GM12878 (cell line): ENCODE results near the gene CERCAM. TPM values are rescaled to one million over a fixed set of nuclear protein-coding genes. Genes with fewer than 3 reads are reported as not detected.

ENCODE experiments used
- ATAC-seq: fragments of 200-7000 bp; cut with Tn5 transposase; 3 replicates; pipeline ENCODE4 v1.9.1; 2020; ENCODE audit warnings: mild to moderate bottlenecking, moderate library complexity
- BruUV-seq: library from RNA; stranded (reverse); fragments of 400-500 nt; replicated peaks from 2 replicates; lab custom pipeline; 2021; lab: Mats Ljungman, UMichigan
- CTCF ChIA-PET: fragments of 300-600 bp; sonication (Branson Sonifier 250); formaldehyde crosslinking; extraction: SDS; loops from one replicate; lab custom pipeline; 2021; ENCODE audit warnings: inconsistent platforms; lab: Yijun Ruan, JAX
- POLR2A ChIA-PET: fragments of 350-600 bp; formaldehyde crosslinking; extraction: SDS; loops from one replicate; lab custom pipeline; 2021; ENCODE audit warnings: inconsistent platforms; lab: Charles Lee
- RAD21 ChIA-PET: fragments of 300-600 bp; sonication (Branson Sonifier 250); formaldehyde crosslinking; loops from one replicate; lab custom pipeline; 2023; ENCODE audit warnings: antibody characterized with exemption; ENCODE audit not compliant: unreplicated experiment; lab: Charles Lee
- SMC1A ChIA-PET: fragments of 300-600 bp; sonication (Branson Sonifier 250); formaldehyde crosslinking; loops from one replicate; lab custom pipeline; 2023; ENCODE audit not compliant: unreplicated experiment, uncharacterized antibody; lab: Charles Lee
- DNase-seq: peaks from one replicate; pipeline ENCODE4 v3.0.0-alpha.2; 2011; ENCODE audit warnings: low read depth, low spot score
- FAIRE-seq: peaks from 3 replicates; lab custom pipeline; 2011; peaks lifted over from hg19 to GRCh38; lab: Jason Lieb, UNC
- H2AFZ ChIP-seq: 2 replicates; pipeline ENCODE4 v1.6.0; 2011; ENCODE audit warnings: low read depth, low read length, control low read depth; ENCODE audit not compliant: control insufficient read depth
- H3K27ac ChIP-seq: 2 replicates; pipeline ENCODE4 v1.5.1; 2011; ENCODE audit warnings: control low read depth; ENCODE audit not compliant: control insufficient read depth, insufficient read depth
- H3K27me3 ChIP-seq, 2 experiments: replicated peaks in 1 of 2; 2 replicates each; pipeline versions ENCODE4 v1.6.0 to v1.6.1; 2011; ENCODE audit warnings: low read length in 1 of 2; ENCODE audit not compliant: control insufficient read depth in 2 of 2, insufficient read depth in 2 of 2
- H3K36me3 ChIP-seq, 2 experiments: 2 replicates each; pipeline ENCODE4 v1.5.1; 2011; ENCODE audit warnings: low read length in 1 of 2; ENCODE audit not compliant: control insufficient read depth in 2 of 2, insufficient read depth in 2 of 2
- H3K4me1 ChIP-seq: 2 replicates; pipeline ENCODE4 v1.6.1; 2011; ENCODE audit warnings: mild to moderate bottlenecking, low read length, moderate library complexity, mixed read lengths; ENCODE audit not compliant: control insufficient read depth, insufficient read depth
- H3K4me2 ChIP-seq: 2 replicates; pipeline ENCODE4 v1.6.0; 2011; ENCODE audit warnings: control low read depth; ENCODE audit not compliant: control insufficient read depth, insufficient read depth
- H3K4me3 ChIP-seq: fragments of 200-600 bp; sonication (generic); 2 replicates; pipeline ENCODE4 v1.5.1; 2016
- H3K79me2 ChIP-seq: 2 replicates; pipeline ENCODE4 v1.6.0; 2011; ENCODE audit warnings: low read length; ENCODE audit not compliant: control insufficient read depth, insufficient read depth
- H3K9ac ChIP-seq: 2 replicates; pipeline ENCODE4 v1.8.0; 2011; ENCODE audit warnings: low read length, control low read depth, mixed read lengths; ENCODE audit not compliant: control insufficient read depth, insufficient read depth
- H3K9me3 ChIP-seq: replicated peaks from 3 replicates; pipeline ENCODE4 v1.5.1; 2011; ENCODE audit warnings: mild to moderate bottlenecking, low read length; ENCODE audit not compliant: control insufficient read depth, insufficient read depth
- H4K20me1 ChIP-seq: 2 replicates; pipeline ENCODE4 v1.6.0; 2011; ENCODE audit not compliant: control insufficient read depth, insufficient read depth
- CBX5 ChIP-seq: sonication (generic); IDR thresholded peaks from 2 replicates; pipeline ENCODE4 v1.6.1; 2016; ENCODE audit warnings: low read depth, moderate library complexity, mild to moderate bottlenecking, inconsistent platforms
- NR2C1 ChIP-seq: fragments of 450-650 bp; IDR thresholded peaks from 2 replicates; pipeline ENCODE4 v1.6.1; 2017; ENCODE audit warnings: antibody characterized with exemption, mild to moderate bottlenecking, moderate library complexity
- NR2C2 ChIP-seq: IDR thresholded peaks from 2 replicates; pipeline ENCODE4 v1.6.1; 2011; ENCODE audit warnings: borderline replicate concordance, low read depth; ENCODE audit not compliant: control insufficient read depth, insufficient read length
- POLR2AphosphoS2 ChIP-seq: IDR thresholded peaks from 2 replicates; pipeline ENCODE4 v1.6.1; 2011; ENCODE audit warnings: low read depth, mild to moderate bottlenecking, low read length, improper control_type of control experiment, moderate library complexity
- ZNF687 ChIP-seq: fragments of 450-650 bp; IDR thresholded peaks from 2 replicates; pipeline ENCODE4 v1.6.1; 2017; ENCODE audit warnings: mild to moderate bottlenecking, moderate library complexity
- WGBS: methylation state at CpG from one replicate; pipeline ENCODE4 v1.1.6; 2016; ENCODE audit warnings: low lambda C conversion rate; ENCODE audit not compliant: insufficient replicate concordance, insufficient coverage; ENCODE audit errors: missing lambda C conversion rate; 5-methylcytosine and 5-hydroxymethylcytosine counted together
- in situ Hi-C: fragments of 300-500 bp; cut with MboI; formaldehyde crosslinking; loops from 9 replicates; pipeline ENCODE4 v1.14.3; 2018; ENCODE audit warnings: mixed read lengths
- intact Hi-C: fragments of 100-400 bp; cut with micrococcal nuclease; formaldehyde crosslinking; loops from one replicate; pipeline ENCODE4 v1.14.2; 2022; ENCODE audit not compliant: unreplicated experiment
- polyA plus RNA-seq, 11 experiments: library from polyadenylated mRNA; depleted of rRNA in 4 of 11; unstranded in 6 of 11; stranded (reverse) in 5 of 11; fragments of >200 nt; fragmentation: Nextera tagmentation in 4 of 11; fragmentation: Illumina TruSeq in 1 of 11; extraction: Ambion mirVana in 4 of 11; extraction: Trizol in 1 of 11; gene quantifications; 1 replicate in 1 of 11; 2 replicates in 10 of 11; pipeline versions ENCODE4 v1.2.1 to v1.2.3, GENCODE V29; 2011 to 2016; ENCODE audit warnings: inconsistent platforms in 2 of 11, missing spikeins in 2 of 11, low read depth in 1 of 11
- total RNA-seq, 4 experiments: library from RNA; depleted of rRNA in 3 of 4; stranded (reverse); fragments of >200 nt in 3 of 4; fragmentation: Illumina TruSeq in 1 of 4; extraction: Trizol in 1 of 4; gene quantifications; 2 replicates each; pipeline versions ENCODE4 v1.2.1 to v1.2.3, GENCODE V29; 2013 to 2021

The CERCAM gene
- total and polyA plus RNA-seq, 10 of the 15 experiments (the other 5 are each of a cell fraction or from before 2014, with no cell fraction given), result 0.05 to 6.7 (median 0.71) TPM

- ChIA-PET POLR2A (no interaction called here), SMC1A (no interaction called here), RAD21 (no interaction called here), CTCF (interaction anchor here (1.5 kb wide), 1 partner anchor 35 kb away, joined by 3 read pairs; no protein-coding TSS in a partner anchor)
- BruUV-seq, result no TSS peak
- H3K27ac ChIP-seq, result no peak overlapping the region
- no peaks in the 10 kb centered on the region for H3K4me1 ChIP-seq
- H3K4me2 ChIP-seq, result no peak overlapping the region
- no peaks in the 10 kb centered on the region for H3K27me3 ChIP-seq
- FAIRE-seq (no peak), DNase-seq (no peak), ATAC-seq (no peak)
- H3K9ac ChIP-seq, result no peak overlapping the region
- WGBS, result over 99% methylated on average over 10 of the region's 10 CpGs
- H3K36me3 ChIP-seq, result peaks cover 28 to 37% of the 10 kb centered on the region in 2 experiments; a peak in 3 of 4 replicates
- H3K79me2 ChIP-seq, result no peaks in the 10 kb centered on the region
- intact Hi-C loops (no loop called here), in situ Hi-C loops (no loop called here)
- no peak overlapping the region for H2AFZ ChIP-seq
- H3K4me3 ChIP-seq, result no peak overlapping the region
- H4K20me1 ChIP-seq, result no peaks in the 10 kb centered on the region
- TF ChIP-seq POLR2AphosphoS2 (no peak), NR2C1 (no peak), ZNF687 (no peak), NR2C2 (no peak), CBX5 (no peak)
- H3K9me3 ChIP-seq, result no peaks in the 10 kb centered on the region
Observed at GRCh38 chr9:128481561-128481960, 60.9 kb downstream of the CERCAM start.
